Ovary (tissue), 3 donors: ENCODE results near the gene PPM1E.

ENCODE experiments used
- CTCF ChIP-seq, 3 donors: fragments of 450-650 bp in 2 of 3; fragments of 200-600 bp in 1 of 3; IDR thresholded peaks; one replicate each; pipeline versions ENCODE4 v1.5.1 to v1.8.0; 2016 to 2022; ENCODE audit warnings: antibody characterized with exemption in 3 of 3, mild to moderate bottlenecking in 1 of 3
- POLR2A ChIP-seq: fragments of 450-650 bp; IDR thresholded peaks from one replicate; pipeline ENCODE4 v1.6.1; 2017; ENCODE audit warnings: antibody characterized with exemption, mild to moderate bottlenecking, moderate library complexity
- donor health status: DM: no; HTN: no; CAD: no.

GRCh38 chr17:58802188-58802587 lies 46.5 kb downstream of the PPM1E start:
- no peak for TF ChIP-seq CTCF (IDR thresholded peaks at IDR 0.05)
- no peak for TF ChIP-seq POLR2A
